Measurements from ENCODE around the gene ATP6V1B1.

The ATP6V1B1 gene

DNA sequence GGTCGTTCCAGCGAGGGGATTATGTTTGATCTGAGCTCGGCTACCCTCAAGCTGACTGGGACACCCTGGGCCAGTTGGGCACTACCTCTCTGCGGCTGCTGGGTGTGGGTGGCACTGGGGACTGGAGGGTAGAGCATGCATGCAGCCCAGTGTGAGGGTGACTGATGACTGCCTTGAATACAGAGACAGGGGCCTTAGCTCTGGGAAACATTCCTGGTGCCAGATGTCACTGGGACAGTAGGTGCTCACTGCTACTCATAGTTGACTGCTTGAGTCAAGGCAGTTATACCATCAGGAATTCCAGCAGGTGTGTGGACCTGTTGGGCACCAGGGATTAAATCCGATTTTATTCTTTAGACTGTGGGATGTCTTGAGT, 33.6 kb upstream of the ATP6V1B1 start:
- DNase-seq: no peak

DNA sequence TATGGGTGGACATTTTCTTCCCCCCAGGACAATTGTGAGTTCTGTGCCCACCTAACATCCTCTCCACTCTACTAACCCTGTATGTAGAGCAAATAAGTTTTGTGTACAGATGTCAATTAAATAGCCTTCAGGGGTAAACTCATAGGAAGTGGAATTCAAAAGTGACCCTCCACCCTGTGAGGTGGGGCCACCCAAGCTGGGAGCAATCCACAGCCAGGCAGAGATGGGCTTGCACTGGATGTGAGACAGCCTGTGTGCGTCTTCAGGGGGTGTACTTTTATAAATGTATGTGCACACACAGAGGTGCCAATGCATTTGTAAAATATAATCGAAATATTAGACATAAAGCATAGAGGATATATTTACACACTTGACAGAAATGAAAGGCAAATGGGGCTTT, 33.1 kb upstream of the ATP6V1B1 start:
- no peak for DNase-seq

DNA sequence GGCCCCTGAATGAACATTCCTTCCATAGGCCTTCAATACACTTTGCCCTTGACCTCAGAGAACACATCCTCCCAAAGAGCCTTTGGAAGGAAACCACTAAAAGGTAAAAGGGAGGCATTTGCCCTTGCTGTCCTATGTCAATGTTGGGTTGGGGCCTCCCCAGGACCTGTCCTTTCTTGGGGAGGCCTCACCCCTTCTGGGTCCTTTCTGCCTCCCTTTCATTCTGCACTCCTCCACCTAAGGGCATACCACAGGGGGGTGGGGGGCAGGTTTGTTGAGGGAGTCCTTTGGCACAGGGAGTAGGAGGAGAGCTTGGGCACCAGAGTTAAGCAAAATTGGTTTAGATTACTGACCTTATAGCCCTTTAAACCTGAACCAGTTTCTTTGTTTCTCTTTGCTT, 32.5 kb upstream of the ATP6V1B1 start:
- DNase-seq: no peak

DNA sequence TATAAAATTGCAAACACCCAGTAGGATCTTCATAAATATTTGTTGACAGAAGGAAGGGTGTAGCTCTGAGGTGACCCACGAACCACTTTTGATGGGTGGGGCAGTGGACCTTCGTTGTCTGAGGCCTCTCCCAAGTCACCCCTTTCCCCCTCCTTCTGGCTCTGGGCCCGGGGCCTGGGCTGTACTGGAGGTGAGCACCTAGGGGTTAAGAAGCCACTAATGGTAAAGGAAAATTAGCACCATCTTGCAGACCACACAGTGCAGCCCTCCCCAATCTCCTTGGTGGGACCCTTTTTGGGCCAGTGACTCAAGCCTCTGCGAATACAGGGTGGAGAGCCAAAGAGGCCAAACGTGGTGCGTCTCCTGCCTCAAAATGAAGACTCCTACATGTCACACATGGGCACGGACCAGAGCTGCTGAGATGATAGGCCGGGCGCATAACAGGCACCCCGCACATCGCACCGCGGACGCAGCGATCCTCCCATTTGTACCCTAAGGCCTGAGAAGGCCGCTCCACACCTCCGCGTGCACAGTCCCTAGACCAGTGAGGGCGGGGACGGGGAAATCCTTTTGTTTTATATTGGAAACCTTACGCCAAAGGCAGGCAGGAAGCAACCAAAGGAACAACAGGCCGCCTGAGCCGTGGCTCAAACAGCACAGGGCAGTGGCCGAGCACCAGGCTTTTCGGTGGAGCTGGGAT, 31.9 kb upstream of the ATP6V1B1 start:
- no peak for DNase-seq

DNA sequence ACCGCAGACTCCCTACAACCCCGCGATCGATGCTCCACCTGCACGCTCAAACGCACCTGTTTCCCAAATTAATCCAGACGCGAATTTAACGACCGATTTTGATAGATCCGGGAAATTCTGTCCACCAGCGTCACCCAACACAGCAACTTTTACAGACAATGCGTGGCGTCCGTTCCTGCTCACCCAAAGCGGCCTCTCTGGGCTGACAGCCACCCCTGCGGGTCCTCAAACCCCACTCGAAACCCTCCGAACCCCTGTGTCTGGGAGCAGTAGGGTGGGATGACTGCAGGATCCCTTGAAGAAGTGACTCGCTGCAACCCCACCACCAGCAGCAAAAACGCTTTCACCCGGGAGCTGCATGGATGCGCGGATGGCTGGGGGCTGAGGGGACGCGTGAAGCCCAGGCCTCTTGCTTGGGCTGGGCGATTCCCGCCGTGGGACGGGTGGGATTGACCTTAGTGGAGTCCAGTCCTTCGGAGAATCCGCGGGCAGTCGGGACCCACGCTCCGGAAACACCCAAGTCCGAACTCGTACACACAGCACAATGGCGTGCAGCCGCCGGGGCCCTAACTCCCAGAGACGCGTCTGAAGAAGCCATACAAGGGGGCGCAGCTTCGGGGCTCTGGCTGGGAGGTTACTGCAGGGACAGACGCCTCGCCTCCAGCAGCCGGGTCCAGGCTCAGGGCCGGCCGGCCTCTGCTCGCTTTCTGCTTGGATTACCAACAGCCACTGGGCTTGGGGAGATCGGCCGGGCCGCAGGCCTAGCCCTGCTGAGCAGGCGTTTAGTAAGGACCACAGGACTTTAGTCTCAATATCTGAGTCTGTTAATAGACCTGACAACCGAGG, 31.1 kb upstream of the ATP6V1B1 start:
- DNase-seq: no peak

DNA sequence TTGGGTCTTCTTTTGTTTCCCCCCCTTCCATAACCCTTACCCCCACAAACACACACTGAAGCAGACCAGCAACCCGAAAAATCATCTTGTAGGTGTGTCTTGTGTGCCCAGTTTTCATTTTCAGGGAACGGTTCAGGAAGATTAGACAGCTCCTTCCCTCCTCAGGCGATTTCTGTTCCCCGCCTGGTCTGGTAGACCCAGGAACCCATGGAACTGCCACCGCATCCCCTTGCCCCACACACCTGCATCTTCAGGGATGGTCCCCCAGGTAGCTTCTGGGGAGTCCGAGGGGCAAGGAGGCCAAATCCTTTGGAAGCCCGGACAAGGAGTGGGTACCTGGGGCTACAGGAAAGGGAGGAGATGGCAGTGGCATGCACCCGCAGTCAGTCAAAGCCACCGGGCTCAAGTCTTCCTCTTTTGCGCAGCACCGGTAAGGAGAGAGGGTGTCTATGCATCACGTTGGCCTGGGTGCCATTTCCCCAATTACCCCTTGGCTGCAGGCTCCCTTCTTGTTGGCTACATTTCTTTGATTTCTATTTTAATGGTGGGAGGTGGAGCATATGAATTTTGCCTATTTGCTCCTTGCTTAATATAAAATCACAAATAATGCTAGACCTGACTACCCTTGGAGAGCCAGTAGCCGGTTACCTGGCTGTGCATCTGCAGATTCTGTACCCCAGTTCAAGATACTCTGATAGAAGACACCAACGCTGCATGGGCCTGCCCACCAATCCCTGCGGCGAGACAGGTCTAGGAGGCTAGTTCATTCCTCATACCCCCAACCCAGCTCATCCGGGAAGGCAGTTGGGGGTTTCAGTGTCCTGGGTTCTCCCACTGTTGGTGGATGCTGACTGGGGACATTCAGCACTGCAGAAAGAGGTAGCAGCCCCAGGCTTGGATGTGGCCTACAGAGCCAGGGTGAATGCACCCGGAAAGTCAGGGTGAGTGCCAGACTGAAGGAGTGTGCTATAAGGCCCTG, 30.0 kb upstream of the ATP6V1B1 start:
- DNase-seq: no peak

DNA sequence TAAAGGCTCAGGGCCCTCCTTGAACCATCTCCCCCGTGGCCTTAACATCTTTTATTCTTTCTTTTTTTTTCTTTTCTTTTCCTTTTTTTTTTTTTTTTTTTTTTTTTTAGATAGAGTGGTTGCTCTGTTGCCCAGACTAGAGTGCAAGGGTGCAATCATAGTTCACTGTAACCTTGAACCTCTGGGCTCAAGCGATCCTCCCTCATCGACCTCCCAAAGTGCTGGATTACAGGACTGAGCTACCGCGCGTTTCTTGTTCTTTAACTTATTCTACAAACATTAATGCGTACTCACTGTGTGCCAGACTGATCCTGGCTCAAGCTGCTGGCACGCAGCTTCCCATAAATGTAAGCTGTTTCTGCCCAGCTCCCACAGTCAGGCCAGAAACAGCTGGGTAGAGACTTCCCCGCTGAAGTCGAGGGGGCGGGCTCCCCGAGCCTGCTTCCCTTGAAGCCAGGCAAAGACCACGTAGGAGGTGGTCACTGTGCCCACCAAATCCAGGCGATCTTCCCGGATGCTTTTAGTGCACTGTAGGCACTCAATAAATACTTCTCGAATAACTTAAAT, 29.2 kb upstream of the ATP6V1B1 start:
- no peak for DNase-seq

DNA sequence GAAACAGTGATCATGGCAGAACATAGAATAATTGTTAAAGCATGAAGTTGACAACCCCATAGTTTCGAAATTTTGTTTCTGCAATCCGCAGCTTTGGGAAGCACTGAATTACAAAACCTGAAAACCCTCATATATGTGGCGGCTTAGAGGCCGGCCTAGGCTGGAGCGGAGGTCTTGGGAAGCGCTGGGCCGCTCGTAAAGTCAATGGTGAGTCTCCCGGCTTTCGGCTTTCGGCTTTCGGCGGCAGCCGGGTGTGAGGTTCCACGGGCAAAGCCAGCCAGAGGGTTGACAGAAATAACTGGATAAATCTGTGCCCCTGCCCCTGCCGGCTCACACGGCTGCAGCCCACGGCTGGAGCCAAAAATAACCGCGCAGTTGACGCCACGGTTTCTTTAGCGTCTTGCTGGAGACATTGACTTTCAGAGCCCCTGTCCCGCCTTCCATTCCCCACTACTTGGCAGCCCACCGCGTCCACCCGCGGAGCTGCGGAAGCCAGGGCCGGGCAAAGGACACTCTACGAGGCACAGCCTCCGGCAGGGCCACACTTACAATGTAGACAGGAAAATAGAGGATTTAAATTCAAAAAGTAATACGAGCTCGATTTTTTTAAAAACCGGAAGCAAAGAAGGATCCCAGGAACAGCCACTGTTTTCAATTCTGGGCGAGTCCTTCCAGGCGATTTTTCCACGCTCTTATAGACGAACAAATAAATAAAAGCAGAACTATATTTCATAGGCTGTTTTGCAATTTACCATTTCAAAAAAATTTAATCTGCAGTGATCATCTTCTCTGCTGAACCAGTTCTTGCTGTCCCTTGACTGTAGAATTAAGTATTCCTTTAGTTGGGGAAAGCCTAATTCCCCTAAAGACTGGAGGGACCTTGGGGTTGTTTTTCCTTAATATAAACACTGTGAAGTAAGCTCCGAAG, 28.3 kb upstream of the ATP6V1B1 start:
- no peak for DNase-seq

DNA sequence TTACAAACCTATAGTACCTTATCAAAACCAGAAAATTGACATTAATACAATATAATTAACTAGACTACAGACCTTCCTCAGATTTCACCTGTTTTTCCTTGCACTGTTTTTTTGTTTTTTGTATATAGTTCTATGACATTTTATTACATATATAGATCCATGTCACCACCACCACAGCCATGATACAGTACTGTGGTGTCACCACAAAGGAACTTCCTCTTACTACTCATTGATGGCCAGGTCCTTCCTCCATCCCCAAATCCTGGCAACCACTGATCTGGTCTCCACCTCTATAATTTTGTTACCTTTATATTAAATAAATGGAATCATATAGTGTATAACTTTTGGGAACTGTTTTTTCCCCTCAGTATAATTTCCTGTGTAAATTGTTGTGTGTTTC, 19.4 kb upstream of the ATP6V1B1 start:
- DNase-seq: no peak

DNA sequence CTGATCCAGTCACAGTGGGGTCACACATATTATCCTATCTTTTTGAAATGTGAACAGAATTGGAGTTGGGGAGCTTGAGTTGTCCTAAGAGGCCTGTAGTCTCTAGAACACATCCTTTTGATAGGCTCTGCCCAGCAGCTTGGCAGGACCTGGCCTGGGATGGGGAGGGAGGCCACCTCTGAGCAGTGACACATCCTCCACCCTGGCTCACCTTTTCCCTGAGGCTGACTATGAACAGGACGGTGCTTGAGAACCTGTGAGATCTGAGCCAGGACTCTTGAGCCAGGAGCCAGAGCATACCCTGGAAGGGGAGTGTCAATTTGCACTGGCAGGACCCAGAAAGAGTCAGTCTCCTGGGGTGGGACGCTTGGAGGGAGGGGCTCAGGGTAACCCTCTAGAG, 17.7 kb upstream of the ATP6V1B1 start:
- no peak for DNase-seq

DNA sequence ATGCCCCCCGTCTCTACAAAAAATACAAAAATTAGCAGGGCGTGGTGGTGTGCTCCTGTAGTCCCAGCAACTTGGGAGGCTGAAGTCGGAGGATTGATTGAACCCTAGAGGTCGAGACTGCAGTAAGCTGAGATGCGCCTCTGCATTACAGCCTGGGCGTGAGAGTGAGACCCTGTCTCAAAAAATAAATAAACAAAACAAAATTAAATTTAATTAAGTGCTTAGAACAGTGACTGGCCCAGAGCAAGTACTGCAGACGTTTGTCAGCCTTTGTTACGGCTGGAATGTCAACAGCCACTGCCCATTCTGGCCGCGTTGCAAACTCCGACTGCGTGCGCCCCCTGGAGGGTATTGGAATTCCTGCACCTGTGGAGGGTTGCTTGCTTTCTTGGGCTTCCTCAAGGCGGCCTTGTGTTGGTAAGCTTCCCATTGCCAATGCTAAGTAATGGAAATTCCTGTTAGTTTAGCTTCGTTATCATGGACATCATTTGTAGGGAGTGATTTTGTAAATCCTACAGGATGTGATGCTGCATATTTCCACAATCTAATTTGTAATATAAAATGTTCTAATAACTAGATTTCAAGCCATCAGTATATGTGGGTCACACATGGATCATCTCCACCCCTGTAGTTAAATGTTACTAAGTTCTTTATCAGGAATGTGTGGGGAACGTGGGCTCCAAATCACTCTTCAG, 15.9 kb upstream of the ATP6V1B1 start:
- peak; percentile 59 to 68 for DNase-seq

DNA sequence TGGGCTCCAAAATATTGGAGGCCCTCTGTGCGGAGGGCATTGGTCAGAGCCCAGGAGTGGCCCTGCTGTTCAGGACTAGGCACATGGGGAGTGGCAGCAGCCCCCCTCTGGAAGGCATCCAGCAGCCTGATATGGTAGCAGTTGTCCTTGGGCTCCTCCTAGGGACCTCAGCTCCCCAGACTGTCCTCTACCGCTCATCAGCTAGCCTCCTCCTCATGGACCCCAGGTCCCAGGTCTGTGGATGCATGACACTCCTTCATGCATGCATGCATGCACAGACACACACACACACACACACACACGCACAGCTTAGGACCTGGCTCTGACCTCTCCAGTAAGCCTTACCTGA, 15.4 kb upstream of the ATP6V1B1 start:
- no peak for DNase-seq

DNA sequence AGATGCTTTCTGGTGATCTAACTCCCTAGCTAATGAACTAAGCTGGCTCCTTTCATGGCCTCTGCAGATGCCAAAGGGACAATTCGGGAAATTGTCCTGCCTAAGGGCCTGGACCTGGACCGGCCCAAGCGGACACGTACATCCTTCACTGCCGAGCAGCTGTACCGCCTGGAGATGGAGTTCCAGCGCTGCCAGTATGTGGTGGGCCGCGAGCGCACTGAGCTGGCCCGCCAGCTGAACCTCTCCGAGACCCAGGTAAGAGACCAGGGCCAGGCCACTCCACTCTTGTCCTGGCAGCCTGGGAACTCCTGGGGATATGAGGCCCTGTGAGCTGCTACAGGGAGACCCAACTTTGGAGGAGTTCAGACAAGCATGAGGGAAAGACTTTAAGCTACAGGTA, 14.7 kb upstream of the ATP6V1B1 start:
- DNase-seq: no peak

DNA sequence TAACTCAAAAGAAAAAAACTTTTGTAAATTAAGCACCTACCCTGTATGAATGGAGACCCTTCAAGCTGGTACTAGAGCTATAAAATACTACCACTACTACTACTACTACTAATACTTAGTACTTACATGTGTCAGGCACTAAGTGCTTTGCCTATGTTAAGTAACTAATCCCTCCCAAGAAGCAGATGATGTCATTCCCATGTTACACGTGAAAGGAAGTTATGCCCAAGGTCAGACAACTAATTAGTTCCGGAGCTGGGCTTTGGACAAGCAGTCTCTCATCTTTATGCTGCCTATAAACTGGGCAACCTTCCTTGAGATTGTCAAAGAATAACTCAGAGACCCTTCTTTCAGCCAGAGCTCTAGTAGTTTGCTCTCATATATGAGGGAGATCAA, 13.9 kb upstream of the ATP6V1B1 start:
- no peak for DNase-seq

DNA sequence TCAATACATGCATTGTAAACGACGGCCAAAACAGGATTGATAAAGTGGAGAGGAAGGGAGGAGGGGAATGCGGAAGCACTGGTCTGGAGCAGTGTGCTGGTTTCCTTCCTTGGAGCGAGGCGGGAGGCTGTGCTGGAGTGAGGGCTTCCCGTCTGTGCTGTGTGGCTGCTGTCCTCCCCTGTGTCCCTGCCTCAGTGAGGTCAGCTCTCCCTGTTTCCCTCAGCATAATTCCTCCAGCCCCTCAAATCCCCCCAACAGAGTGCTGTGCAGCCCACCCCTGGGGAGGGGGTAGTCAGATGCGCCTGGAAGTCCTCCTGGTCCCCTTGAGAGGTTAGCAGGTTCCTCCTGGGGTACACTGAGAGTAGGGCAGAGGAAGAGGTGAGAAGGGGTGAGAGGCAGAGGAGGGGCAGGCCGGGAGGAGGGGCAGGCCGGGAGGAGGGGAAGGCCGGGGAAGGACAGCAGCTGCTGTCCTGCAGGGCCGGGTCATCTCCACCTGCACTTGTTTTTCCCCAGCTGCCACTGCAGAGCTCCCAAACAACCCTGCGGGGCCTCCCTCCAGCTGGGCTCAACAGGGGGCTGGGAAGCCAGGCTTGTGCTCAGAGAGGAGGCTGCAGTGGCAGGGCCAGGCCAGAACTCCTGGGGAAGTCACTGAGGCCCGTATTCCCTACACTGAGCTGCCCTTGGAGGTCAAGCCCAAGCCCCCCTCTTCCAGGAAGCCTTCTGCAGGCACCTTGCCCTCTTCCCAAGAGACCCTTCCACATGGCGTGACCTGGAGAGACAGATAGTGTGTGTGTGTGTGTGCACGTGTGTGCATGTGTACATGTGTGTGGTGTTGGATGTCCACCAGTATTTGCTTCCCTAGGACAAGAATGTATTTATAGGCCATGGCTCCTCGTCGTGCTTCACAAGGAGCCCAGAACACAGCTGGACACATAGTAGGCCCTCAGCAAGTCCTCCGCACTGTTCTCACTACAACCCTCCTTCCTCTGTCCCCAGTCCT, 13.2 kb upstream of the ATP6V1B1 start:
- DNase-seq: no peak

DNA sequence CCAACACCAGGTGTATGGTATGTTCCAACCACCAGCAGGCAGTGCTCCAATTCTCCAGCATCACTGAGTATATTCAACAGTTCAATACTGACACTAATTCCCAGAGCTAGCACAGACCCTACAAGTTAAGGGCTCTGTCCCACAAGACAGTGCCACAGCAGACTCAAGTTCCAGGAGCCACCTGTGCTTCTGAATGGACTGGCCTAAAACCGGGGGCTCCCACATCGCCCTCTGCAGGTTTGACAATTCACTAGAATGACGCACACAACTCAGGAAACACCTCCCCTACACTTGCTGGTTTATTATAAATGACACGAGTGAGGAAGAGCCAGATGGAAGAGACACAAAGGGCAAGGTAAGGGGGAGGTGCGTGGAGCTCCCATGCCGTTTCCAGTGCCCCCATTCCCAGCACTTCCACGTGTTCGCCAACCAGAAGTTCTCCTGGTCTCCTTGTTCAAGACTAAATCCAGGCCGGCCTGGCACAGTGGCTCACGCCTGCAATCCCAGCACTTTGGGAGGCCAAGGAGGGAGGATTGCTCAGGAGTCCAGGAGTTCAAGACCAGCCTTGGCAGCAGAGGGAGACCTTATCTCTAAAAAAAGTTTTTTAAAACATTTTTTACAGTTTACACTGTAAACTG, 12.2 kb upstream of the ATP6V1B1 start:
- DNase-seq: no peak

DNA sequence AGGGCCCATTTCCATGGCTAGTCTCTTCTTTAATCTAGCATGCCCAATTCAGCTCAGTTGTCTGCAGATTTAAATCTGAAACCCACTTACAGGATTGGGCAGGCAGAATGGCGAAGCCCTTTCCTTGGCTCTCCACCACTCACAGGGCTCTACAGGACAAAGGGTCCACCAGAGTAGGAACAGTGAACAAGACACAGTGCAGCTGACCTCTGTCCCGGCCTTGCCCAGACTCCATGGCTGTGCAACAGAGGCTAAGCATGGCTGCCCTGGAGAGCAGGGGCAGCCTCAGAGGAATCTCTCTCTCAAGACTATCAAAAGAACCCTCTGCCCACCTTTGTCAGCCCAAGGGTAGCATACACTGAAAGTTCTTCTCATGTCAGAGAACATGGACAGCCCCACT, 9.7 kb upstream of the ATP6V1B1 start:
- DNase-seq: no peak

DNA sequence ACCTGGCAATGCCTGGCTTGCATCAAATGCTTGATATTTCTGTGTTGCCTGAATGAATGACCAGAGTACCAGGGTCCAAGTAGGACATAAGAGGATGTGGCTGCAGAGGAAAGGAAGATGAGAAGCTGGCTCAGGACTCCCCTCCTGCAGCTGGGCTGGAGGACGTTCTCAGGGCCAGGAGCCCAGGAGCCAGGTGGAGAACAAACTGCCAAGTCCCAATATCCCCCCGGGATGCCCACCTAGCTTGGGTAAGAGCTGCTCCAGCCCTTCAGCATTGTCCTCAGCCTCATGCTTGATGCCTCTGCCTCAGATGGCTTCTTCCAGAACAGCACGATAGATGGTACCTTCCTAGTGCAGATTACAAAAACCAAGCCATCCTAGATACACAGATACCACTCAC, 8.6 kb upstream of the ATP6V1B1 start:
- no peak for DNase-seq

DNA sequence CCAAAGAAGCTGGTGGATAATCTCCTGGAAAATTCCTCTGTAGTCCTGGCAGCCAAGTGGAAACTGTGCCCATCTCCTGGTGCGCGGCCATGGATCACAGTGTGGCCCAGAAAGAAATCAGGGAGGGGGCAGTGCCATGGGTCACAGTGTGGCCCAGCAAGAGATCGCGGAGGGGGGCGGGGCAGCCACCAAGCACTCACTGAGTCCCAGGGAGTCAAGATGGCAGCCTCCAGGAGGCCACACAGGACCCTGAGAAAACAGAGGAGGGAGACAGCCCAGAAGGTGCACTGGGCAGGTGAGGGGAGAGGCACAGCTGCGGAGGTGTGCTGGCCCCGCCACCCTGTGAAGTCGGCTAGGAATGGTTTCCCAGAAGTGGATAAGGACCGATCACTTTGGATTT, 8.1 kb upstream of the ATP6V1B1 start:
- no peak for DNase-seq

DNA sequence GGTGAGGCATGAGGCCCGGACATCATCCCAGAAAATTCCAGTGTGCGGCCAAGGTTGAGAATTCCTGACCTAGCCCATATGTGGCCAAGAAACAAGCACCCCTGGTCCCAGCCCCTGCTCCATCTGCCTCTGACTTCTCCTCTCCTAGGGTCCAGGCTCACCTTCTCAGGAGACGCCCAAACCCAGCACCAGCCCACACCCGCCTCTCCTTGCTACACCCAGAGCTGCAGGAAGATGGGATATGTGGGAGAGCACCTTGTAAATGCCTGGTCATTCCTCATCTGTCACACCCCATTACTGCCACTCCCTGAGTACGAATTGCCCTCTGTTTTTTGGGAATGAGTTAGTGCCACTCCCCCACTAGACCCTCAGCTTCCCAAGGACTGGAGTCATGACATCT, 7.3 kb upstream of the ATP6V1B1 start:
- no peak for DNase-seq
